HCT116 (cell line): ENCODE data around the gene MICAL3. TPM values are rescaled to one million over a fixed set of nuclear protein-coding genes. Genes with fewer than 3 reads are reported as not detected.

Source experiments
- ATAC-seq: fragments of 200-7000 bp; cut with Tn5 transposase; 2 replicates; pipeline ENCODE4 v1.9.1; 2020; ENCODE audit warnings: mild to moderate bottlenecking, moderate library complexity
- BruUV-seq: library from RNA; stranded (reverse); fragments of 400-500 nt; replicated peaks from 2 replicates; lab custom pipeline; 2021; lab: Mats Ljungman, UMichigan
- CTCF ChIA-PET: fragments of 300-600 bp; sonication (Branson Sonifier 250); formaldehyde crosslinking; loops from one replicate; lab custom pipeline; 2021; ENCODE audit warnings: antibody characterized with exemption; lab: Charles Lee
- POLR2A ChIA-PET: fragments of 300-600, 350-600 bp; sonication (Branson Sonifier 250); formaldehyde crosslinking; loops from one replicate; lab custom pipeline; 2021; ENCODE audit warnings: antibody characterized with exemption; lab: Charles Lee
- RAD21 ChIA-PET, 2 experiments: fragments of 300-600 bp; sonication (Branson Sonifier 250); formaldehyde crosslinking; loops; one replicate each; lab custom pipeline; 2023; ENCODE audit warnings: low total read pairs in 2 of 2; ENCODE audit not compliant: uncharacterized antibody in 2 of 2, unreplicated experiment in 2 of 2, low non-redundant PET in 1 of 2; lab: Charles Lee
- DNase-seq: peaks from one replicate; pipeline ENCODE4 v3.0.0-alpha.2; 2010; ENCODE audit warnings: low read depth, low spot score
- H2AFZ ChIP-seq: fragments of 200-600 bp; shearing (Covaris generic), sonication (generic); 2 replicates; pipeline ENCODE4 v1.6.1; 2017; ENCODE audit warnings: low read depth, mixed run types, mixed read lengths, antibody characterized with exemption, low read length; ENCODE audit not compliant: poor library complexity, severe bottlenecking
- H3K27ac ChIP-seq: 2 replicates; pipeline ENCODE4 v1.5.1; 2012; ENCODE audit warnings: low read depth, low read length
- H3K27me3 ChIP-seq: fragments of 200-600 bp; sonication (generic); 2 replicates; pipeline ENCODE4 v1.6.1; 2016; ENCODE audit warnings: mixed run types, low read length, mixed read lengths; ENCODE audit not compliant: insufficient read depth
- H3K36me3 ChIP-seq, 2 experiments: fragments of 200-500 bp in 1 of 2; fragments of 200-600 bp in 1 of 2; sonication (Bioruptor generic) in 1 of 2; sonication (generic) in 1 of 2; 2 replicates each; pipeline versions ENCODE4 v1.5.1 to v1.6.1; 2014 to 2016; ENCODE audit warnings: low read length in 2 of 2, inconsistent platforms in 1 of 2, mixed read lengths in 1 of 2, mixed run types in 1 of 2; ENCODE audit not compliant: insufficient read depth in 2 of 2, control insufficient read depth in 1 of 2
- H3K4me1 ChIP-seq, 2 experiments: fragments of 200-600 bp in 1 of 2; sonication (generic) in 1 of 2; 2 replicates each; pipeline versions ENCODE4 v1.5.1 to v1.6.1; 2012 to 2017; ENCODE audit warnings: low read length in 2 of 2, inconsistent platforms in 1 of 2, mild to moderate bottlenecking in 1 of 2, mixed read lengths in 1 of 2, mixed run types in 1 of 2, moderate library complexity in 1 of 2; ENCODE audit not compliant: insufficient read depth in 2 of 2, control insufficient read depth in 1 of 2
- H3K4me2 ChIP-seq: fragments of 200-600 bp; sonication (generic); 2 replicates; pipeline ENCODE4 v1.6.1; 2017; ENCODE audit warnings: mixed run types, low read length, mixed read lengths
- H3K4me3 ChIP-seq, 2 experiments: fragments of 200-600 bp in 1 of 2; sonication (generic) in 1 of 2; replicated peaks in 1 of 2; 2 replicates each; pipeline ENCODE4 v1.5.1; 2011 to 2016; ENCODE audit warnings: low read length in 2 of 2, control low read depth in 1 of 2, low read depth in 1 of 2, mild to moderate bottlenecking in 1 of 2, mixed read lengths in 1 of 2, mixed run types in 1 of 2
- H3K79me2 ChIP-seq: fragments of 200-600 bp; sonication (generic); 2 replicates; pipeline ENCODE4 v1.6.1; 2017; ENCODE audit warnings: mild to moderate bottlenecking, mixed run types, low read length, moderate library complexity, mixed read lengths; ENCODE audit not compliant: insufficient read depth
- H3K9ac ChIP-seq: fragments of 200-600 bp; sonication (generic); 2 replicates; pipeline ENCODE4 v1.6.1; 2016; ENCODE audit warnings: low read length, mixed read lengths
- H3K9me2 ChIP-seq: fragments of 200-600 bp; sonication (generic), shearing (Covaris generic); 2 replicates; pipeline ENCODE4 v1.6.1; 2017; ENCODE audit warnings: mixed run types, mild to moderate bottlenecking, moderate library complexity; ENCODE audit not compliant: insufficient read depth
- H3K9me3 ChIP-seq, 2 experiments: fragments of 200-500 bp in 1 of 2; fragments of 200-600 bp in 1 of 2; sonication (Bioruptor generic) in 1 of 2; sonication (generic) in 1 of 2; 2 replicates each; pipeline ENCODE4 v1.6.1; 2014 to 2017; ENCODE audit warnings: low read length in 2 of 2, mixed read lengths in 2 of 2, inconsistent platforms in 1 of 2, low read depth in 1 of 2, mild to moderate bottlenecking in 1 of 2, mixed run types in 1 of 2, moderate library complexity in 1 of 2; ENCODE audit not compliant: control insufficient read depth in 1 of 2, insufficient read depth in 1 of 2
- H4K20me1 ChIP-seq: fragments of 200-600 bp; sonication (generic), shearing (Covaris generic); 2 replicates; pipeline ENCODE4 v1.6.1; 2017; ENCODE audit warnings: mixed run types, mild to moderate bottlenecking, moderate library complexity; ENCODE audit not compliant: insufficient read depth
- ATF3 ChIP-seq: IDR thresholded peaks from 2 replicates; pipeline ENCODE4 v1.6.1; 2012
- EGR1 ChIP-seq: IDR thresholded peaks from 2 replicates; pipeline ENCODE4 v1.6.1; 2012; ENCODE audit warnings: low read depth
- ELF1 ChIP-seq: IDR thresholded peaks from 2 replicates; pipeline ENCODE4 v1.6.1; 2012; ENCODE audit warnings: low read depth, borderline replicate concordance
- EZH2 ChIP-seq: fragments of 200-600 bp; sonication (generic); IDR thresholded peaks from 2 replicates; pipeline ENCODE4 v1.6.1; 2017; ENCODE audit warnings: antibody characterized with exemption, mixed run types
- EZH2phosphoT487 ChIP-seq: fragments of 200-600 bp; IDR thresholded peaks from 2 replicates; pipeline ENCODE4 v1.6.1; 2018; ENCODE audit warnings: antibody characterized with exemption, borderline replicate concordance
- FOSL1 ChIP-seq: IDR thresholded peaks from 2 replicates; pipeline ENCODE4 v1.6.1; 2012; ENCODE audit warnings: low read depth
- JUND ChIP-seq: IDR thresholded peaks from 2 replicates; pipeline ENCODE4 v1.6.1; 2012
- POLR2A ChIP-seq: IDR thresholded peaks from 2 replicates; pipeline ENCODE4 v1.7.0; 2011; ENCODE audit warnings: borderline replicate concordance; ENCODE audit not compliant: insufficient read depth, insufficient read length; ENCODE audit errors: extremely low read depth
- RAD21 ChIP-seq: IDR thresholded peaks from 2 replicates; pipeline ENCODE4 v1.6.1; 2012; ENCODE audit warnings: low read depth, mild to moderate bottlenecking
- SIN3A ChIP-seq: IDR thresholded peaks from 2 replicates; pipeline ENCODE4 v1.6.1; 2012; ENCODE audit warnings: low read depth
- SP1 ChIP-seq: IDR thresholded peaks from 2 replicates; pipeline ENCODE4 v1.6.1; 2012; ENCODE audit warnings: low read depth
- SRF ChIP-seq: IDR thresholded peaks from 2 replicates; pipeline ENCODE4 v1.6.1; 2012; ENCODE audit warnings: low read depth
- TCF7L2 ChIP-seq: IDR thresholded peaks from 2 replicates; pipeline ENCODE4 v1.7.0; 2011; ENCODE audit warnings: borderline replicate concordance, inconsistent platforms; ENCODE audit not compliant: insufficient read depth, insufficient read length; ENCODE audit errors: extremely low read depth
- ZBTB33 ChIP-seq: IDR thresholded peaks from 2 replicates; pipeline ENCODE4 v1.6.1; 2011; ENCODE audit warnings: mild to moderate bottlenecking, low read length, moderate library complexity; ENCODE audit not compliant: insufficient replicate concordance; ENCODE audit errors: extremely low read depth
- ZFX ChIP-seq: fragments of 450-650 bp; IDR thresholded peaks from 2 replicates; pipeline ENCODE4 v1.6.1; 2017
- ZNF274 ChIP-seq: fragments of 200-500 bp; sonication (Bioruptor generic); IDR thresholded peaks from 2 replicates; pipeline ENCODE4 v1.6.1; 2014; ENCODE audit warnings: mild to moderate bottlenecking, low read depth, low read length, inconsistent platforms
- intact Hi-C: fragments of 100-400 bp; cut with micrococcal nuclease; formaldehyde crosslinking; loops from 2 replicates; pipeline ENCODE4 v1.10.0; 2022
- total RNA-seq: library from RNA; stranded (reverse); gene quantifications from one replicate; pipeline ENCODE4 v1.2.1, GENCODE V29; 2021; ENCODE audit not compliant: unreplicated experiment
- TF ChIP-seq, protein P1 (sequence below): IDR thresholded peaks from 2 replicates; pipeline ENCODE4 v1.6.1; 2012
- TF ChIP-seq, protein P2 (sequence below): IDR thresholded peaks from 2 replicates; pipeline ENCODE4 v1.6.1; 2012; ENCODE audit warnings: low read depth
- TF ChIP-seq, protein P3 (sequence below), 3 experiments: fragments of 200-600 bp in 1 of 3; sonication (generic) in 1 of 3; IDR thresholded peaks in 2 of 3; conservative IDR thresholded peaks in 1 of 3; 2 replicates each; pipeline ENCODE4 v1.5.1; 2012 to 2017; ENCODE audit warnings: low read depth in 2 of 3, low read length in 2 of 3, antibody characterized with exemption in 1 of 3, borderline replicate concordance in 1 of 3, control low read depth in 1 of 3, mild to moderate bottlenecking in 1 of 3, mixed read lengths in 1 of 3, mixed run types in 1 of 3, moderate library complexity in 1 of 3; ENCODE audit not compliant: insufficient read depth in 1 of 3

MICAL3 gene
- total RNA-seq, 1 experiment from 2014 or later, result 30.8 TPM

GRCh38 chr22:17814084-17814483 is 210.3 kb downstream of the MICAL3 start:
- H3K4me3 ChIP-seq, result no peak overlapping the region
- no peaks in the 10 kb centered on the region for H3K27me3 ChIP-seq
- no peaks in the 10 kb centered on the region for H3K9me2 ChIP-seq
- H3K4me2 ChIP-seq, result no peak overlapping the region
- intact Hi-C loops, result no loop called here
- CTCF ChIA-PET, result no interaction called here
- POLR2A ChIA-PET, result no interaction called here
- H4K20me1 ChIP-seq, result no peaks in the 10 kb centered on the region
- DNase-seq (no peak), ATAC-seq (no peak)
- TF ChIP-seq EZH2phosphoT487, result no peak
- TF ChIP-seq, protein P1, sequence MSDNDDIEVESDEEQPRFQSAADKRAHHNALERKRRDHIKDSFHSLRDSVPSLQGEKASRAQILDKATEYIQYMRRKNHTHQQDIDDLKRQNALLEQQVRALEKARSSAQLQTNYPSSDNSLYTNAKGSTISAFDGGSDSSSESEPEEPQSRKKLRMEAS, result no peak
- no peak for TF ChIP-seq JUND
- no peak for TF ChIP-seq SIN3A
- TF ChIP-seq ELF1, result no peak
- TF ChIP-seq FOSL1, result no peak
- TF ChIP-seq, protein P2, sequence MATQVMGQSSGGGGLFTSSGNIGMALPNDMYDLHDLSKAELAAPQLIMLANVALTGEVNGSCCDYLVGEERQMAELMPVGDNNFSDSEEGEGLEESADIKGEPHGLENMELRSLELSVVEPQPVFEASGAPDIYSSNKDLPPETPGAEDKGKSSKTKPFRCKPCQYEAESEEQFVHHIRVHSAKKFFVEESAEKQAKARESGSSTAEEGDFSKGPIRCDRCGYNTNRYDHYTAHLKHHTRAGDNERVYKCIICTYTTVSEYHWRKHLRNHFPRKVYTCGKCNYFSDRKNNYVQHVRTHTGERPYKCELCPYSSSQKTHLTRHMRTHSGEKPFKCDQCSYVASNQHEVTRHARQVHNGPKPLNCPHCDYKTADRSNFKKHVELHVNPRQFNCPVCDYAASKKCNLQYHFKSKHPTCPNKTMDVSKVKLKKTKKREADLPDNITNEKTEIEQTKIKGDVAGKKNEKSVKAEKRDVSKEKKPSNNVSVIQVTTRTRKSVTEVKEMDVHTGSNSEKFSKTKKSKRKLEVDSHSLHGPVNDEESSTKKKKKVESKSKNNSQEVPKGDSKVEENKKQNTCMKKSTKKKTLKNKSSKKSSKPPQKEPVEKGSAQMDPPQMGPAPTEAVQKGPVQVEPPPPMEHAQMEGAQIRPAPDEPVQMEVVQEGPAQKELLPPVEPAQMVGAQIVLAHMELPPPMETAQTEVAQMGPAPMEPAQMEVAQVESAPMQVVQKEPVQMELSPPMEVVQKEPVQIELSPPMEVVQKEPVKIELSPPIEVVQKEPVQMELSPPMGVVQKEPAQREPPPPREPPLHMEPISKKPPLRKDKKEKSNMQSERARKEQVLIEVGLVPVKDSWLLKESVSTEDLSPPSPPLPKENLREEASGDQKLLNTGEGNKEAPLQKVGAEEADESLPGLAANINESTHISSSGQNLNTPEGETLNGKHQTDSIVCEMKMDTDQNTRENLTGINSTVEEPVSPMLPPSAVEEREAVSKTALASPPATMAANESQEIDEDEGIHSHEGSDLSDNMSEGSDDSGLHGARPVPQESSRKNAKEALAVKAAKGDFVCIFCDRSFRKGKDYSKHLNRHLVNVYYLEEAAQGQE, result no peak
- no peak for TF ChIP-seq POLR2A
- TF ChIP-seq RAD21, result no peak
- no peak for TF ChIP-seq ATF3
- no peak for TF ChIP-seq ZNF274
- no peak for TF ChIP-seq EGR1
- no peak for TF ChIP-seq SP1
- TF ChIP-seq TCF7L2, result no peak
- TF ChIP-seq ZFX, result no peak
- no peak for TF ChIP-seq EZH2
- TF ChIP-seq ZBTB33, result no peak
- TF ChIP-seq SRF, result no peak
- TF ChIP-seq, protein P3, sequence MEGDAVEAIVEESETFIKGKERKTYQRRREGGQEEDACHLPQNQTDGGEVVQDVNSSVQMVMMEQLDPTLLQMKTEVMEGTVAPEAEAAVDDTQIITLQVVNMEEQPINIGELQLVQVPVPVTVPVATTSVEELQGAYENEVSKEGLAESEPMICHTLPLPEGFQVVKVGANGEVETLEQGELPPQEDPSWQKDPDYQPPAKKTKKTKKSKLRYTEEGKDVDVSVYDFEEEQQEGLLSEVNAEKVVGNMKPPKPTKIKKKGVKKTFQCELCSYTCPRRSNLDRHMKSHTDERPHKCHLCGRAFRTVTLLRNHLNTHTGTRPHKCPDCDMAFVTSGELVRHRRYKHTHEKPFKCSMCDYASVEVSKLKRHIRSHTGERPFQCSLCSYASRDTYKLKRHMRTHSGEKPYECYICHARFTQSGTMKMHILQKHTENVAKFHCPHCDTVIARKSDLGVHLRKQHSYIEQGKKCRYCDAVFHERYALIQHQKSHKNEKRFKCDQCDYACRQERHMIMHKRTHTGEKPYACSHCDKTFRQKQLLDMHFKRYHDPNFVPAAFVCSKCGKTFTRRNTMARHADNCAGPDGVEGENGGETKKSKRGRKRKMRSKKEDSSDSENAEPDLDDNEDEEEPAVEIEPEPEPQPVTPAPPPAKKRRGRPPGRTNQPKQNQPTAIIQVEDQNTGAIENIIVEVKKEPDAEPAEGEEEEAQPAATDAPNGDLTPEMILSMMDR (IDR thresholded peaks at IDR 0.05 in 2 of 3, conservative IDR thresholded peaks at IDR 0.05 in 1 of 3; ENCODE audit: borderline replicate concordance in 1 of 3, insufficient read depth in 1 of 3, low read depth in 2 of 3, low read length in 2 of 3), result no peak
- H3K9ac ChIP-seq, result no peak overlapping the region
- RAD21 ChIA-PET, result no interaction called here
- BruUV-seq, result no TSS peak
- H3K79me2 ChIP-seq, result no peaks in the 10 kb centered on the region
- H2AFZ ChIP-seq, result no peak overlapping the region
- H3K4me1 ChIP-seq, result no peaks in the 10 kb centered on the region
- no peaks in the 10 kb centered on the region for H3K9me3 ChIP-seq
- H3K27ac ChIP-seq, result no peak overlapping the region
- H3K36me3 ChIP-seq, result peaks cover 0 to 10% of the 10 kb centered on the region in 2 experiments; a peak in 2 of 4 replicates
